GM18519 (cell line): Measurements from ENCODE around the gene CDH13.

ENCODE experiments used
- ATAC-seq: cut with Tn5 transposase; IDR thresholded peaks from one replicate; pipeline ENCODE4 v1.9.1; 2021; ENCODE audit warnings: mild to moderate bottlenecking, moderate library complexity; ENCODE audit not compliant: unreplicated experiment, low FRiP score

CDH13 gene

GRCh38 chr16:83355570-83356218 is 728.9 kb downstream of the CDH13 start:
- no peak for ATAC-seq

- ATAC-seq = peak; percentile 65
Observed at GRCh38 chr16:83356266-83356665, 729.5 kb downstream of the CDH13 start.

GRCh38 chr16:83356986-83357385 is 730.2 kb downstream of the CDH13 start:
- no peak for ATAC-seq

GRCh38 chr16:83363521-83363920 is 736.8 kb downstream of the CDH13 start:
- no peak for ATAC-seq

GRCh38 chr16:83365166-83365565 is 738.4 kb downstream of the CDH13 start:
- no peak for ATAC-seq

- no peak for ATAC-seq
Observed at GRCh38 chr16:83366228-83366627, 739.5 kb downstream of the CDH13 start.

- ATAC-seq = no peak
Observed at GRCh38 chr16:83374979-83375378, 748.2 kb downstream of the CDH13 start.

GRCh38 chr16:83389751-83390150 is 763.0 kb downstream of the CDH13 start:
- ATAC-seq = no peak

GRCh38 chr16:83390759-83391158 is 764.0 kb downstream of the CDH13 start:
- ATAC-seq = no peak

GRCh38 chr16:83392743-83393142 is 766.0 kb downstream of the CDH13 start:
- ATAC-seq = no peak

GRCh38 chr16:83393196-83393981 is 766.6 kb downstream of the CDH13 start:
- ATAC-seq = no peak

- ATAC-seq = no peak
Observed at GRCh38 chr16:83397601-83398291, 771.0 kb downstream of the CDH13 start.

- no peak for ATAC-seq
Observed at GRCh38 chr16:83400234-83400633, 773.5 kb downstream of the CDH13 start.

GRCh38 chr16:83402160-83402814 is 775.5 kb downstream of the CDH13 start:
- no peak for ATAC-seq

GRCh38 chr16:83402967-83403366 is 776.2 kb downstream of the CDH13 start:
- no peak for ATAC-seq

GRCh38 chr16:83403761-83404160 is 777.0 kb downstream of the CDH13 start:
- no peak for ATAC-seq

- no peak for ATAC-seq
Observed at GRCh38 chr16:83404261-83404660, 777.5 kb downstream of the CDH13 start.

- ATAC-seq = no peak
Observed at GRCh38 chr16:83407928-83408327, 781.2 kb downstream of the CDH13 start.

GRCh38 chr16:83409347-83409746 is 782.6 kb downstream of the CDH13 start:
- ATAC-seq = no peak

- ATAC-seq = no peak
Observed at GRCh38 chr16:83418565-83418964, 791.8 kb downstream of the CDH13 start.

- no peak for ATAC-seq
Observed at GRCh38 chr16:83420206-83420760, 793.5 kb downstream of the CDH13 start.
